Subcutaneous abdominal adipose tissue (tissue), 5 donors: ENCODE data around the gene ZNF467.

Experiments used
- H3K27ac ChIP-seq: one replicate; pipeline ENCODE4 v1.7.0; 2013; ENCODE audit warnings: low read depth, mild to moderate bottlenecking, inconsistent platforms, low read length, moderate library complexity
- H3K27me3 ChIP-seq, 5 donors: one replicate each; pipeline ENCODE4 v1.7.0; 2013; ENCODE audit warnings: low read length in 5 of 5, inconsistent platforms in 1 of 5; ENCODE audit not compliant: control insufficient read depth in 5 of 5, insufficient read depth in 4 of 5
- H3K36me3 ChIP-seq, 5 donors: one replicate each; pipeline ENCODE4 v1.7.0; 2013; ENCODE audit warnings: low read length in 5 of 5; ENCODE audit not compliant: control insufficient read depth in 5 of 5, insufficient read depth in 5 of 5
- H3K4me1 ChIP-seq, 5 donors: one replicate each; pipeline ENCODE4 v1.7.0; 2013; ENCODE audit warnings: low read length in 5 of 5, mild to moderate bottlenecking in 3 of 5, moderate library complexity in 1 of 5; ENCODE audit not compliant: control insufficient read depth in 5 of 5, insufficient read depth in 5 of 5
- H3K4me3 ChIP-seq, 5 donors: one replicate each; pipeline ENCODE4 v1.7.0; 2013; ENCODE audit warnings: low read length in 5 of 5, low read depth in 1 of 5
- H3K9ac ChIP-seq, 5 donors: one replicate each; pipeline ENCODE4 v1.7.0; 2013; ENCODE audit warnings: low read length in 5 of 5, mild to moderate bottlenecking in 4 of 5, moderate library complexity in 3 of 5
- H3K9me3 ChIP-seq, 5 donors: one replicate each; pipeline ENCODE4 v1.7.0; 2013; ENCODE audit warnings: low read length in 5 of 5; ENCODE audit not compliant: control insufficient read depth in 5 of 5
- donor health status: healthy.
- donor health status: healthy.
- donor health status: healthy.
- donor health status: healthy.
- donor health status: healthy.

The ZNF467 gene

GRCh38 chr7:149722356-149722957 is 50.9 kb downstream of the ZNF467 start:
- no peak overlapping the region for H3K9ac ChIP-seq
- H3K27ac ChIP-seq = no peak overlapping the region
- no peaks in the 10 kb centered on the region for H3K9me3 ChIP-seq
- peaks cover 3 to 33% (median 7%) of the 10 kb centered on the region in 5 donors for H3K4me1 ChIP-seq
- H3K27me3 ChIP-seq = no peaks in the 10 kb centered on the region
- H3K4me3 ChIP-seq = no peak overlapping the region
- peaks cover 0 to 70% (median 57%) of the 10 kb centered on the region in 5 donors for H3K36me3 ChIP-seq

DNA sequence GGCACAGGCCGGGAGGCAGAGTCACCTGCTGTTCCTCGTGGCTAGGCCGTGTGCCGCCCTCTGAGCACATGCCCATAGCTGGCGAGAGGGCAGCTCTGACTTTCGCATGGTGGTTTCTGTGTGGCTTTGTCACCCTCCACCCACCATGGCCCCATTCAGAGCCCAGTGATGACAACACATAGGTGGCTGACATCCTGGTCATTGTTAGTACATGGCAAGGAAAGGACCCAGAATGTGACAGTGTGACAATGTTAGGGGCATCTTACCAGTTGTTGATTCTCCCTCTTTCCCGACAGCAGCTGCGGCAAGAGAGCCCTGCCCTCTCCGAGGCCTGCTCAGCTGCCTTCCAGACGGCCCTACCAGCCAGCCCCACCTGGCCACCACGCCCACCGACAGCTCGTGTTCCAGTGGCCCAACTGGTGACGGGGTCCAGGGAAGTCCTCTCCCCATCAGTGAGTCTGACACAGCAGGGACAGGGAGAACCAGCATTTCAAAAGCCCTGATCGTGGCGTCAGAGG is 52.2 kb downstream of the ZNF467 start:
- H3K27me3 ChIP-seq = no peaks in the 10 kb centered on the region
- H3K9ac ChIP-seq = no peak overlapping the region
- H3K9me3 ChIP-seq = no peaks in the 10 kb centered on the region
- H3K4me1 ChIP-seq = peaks cover 3 to 28% (median 7%) of the 10 kb centered on the region in 5 donors
- H3K27ac ChIP-seq = no peak overlapping the region
- no peak overlapping the region for H3K4me3 ChIP-seq
- peaks cover 0 to 60% (median 48%) of the 10 kb centered on the region in 5 donors for H3K36me3 ChIP-seq

DNA sequence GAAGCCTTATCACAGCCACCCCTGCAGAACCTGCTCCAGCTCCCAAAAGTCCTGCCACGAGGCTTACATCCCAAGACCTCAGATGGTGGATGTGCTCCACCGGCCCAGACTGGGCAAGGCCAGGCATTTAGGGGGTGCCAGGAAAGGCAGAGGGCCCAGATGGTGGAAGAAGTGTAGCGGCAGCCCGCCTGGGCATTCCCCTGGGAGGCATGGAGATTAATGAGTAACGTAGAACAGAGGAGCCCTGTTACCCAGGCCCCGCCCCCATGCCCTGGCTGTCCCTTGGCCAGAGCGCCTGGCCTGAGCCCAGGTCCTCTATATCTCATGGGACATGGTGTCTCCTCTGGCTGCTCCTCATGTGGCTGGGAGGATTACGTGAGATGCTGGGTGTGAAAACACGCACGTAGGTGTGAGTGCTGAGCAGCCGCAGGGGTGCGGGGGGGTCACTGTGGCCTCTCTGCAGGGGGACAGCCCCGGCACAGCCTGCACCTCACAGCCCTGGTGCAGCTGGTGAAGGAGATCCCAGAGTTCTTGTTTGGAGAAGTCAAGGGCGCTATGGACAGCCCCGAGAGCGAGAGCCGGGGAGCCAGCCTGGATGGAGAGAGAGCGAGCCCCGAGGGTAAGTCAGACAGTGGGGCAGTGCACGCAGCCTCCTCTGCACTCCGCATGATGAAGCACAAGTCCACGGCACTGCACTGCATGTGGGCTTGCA is 52.9 kb downstream of the ZNF467 start:
- no peak overlapping the region for H3K9ac ChIP-seq
- H3K27ac ChIP-seq = no peak overlapping the region
- H3K4me3 ChIP-seq = no peak overlapping the region
- no peaks in the 10 kb centered on the region for H3K27me3 ChIP-seq
- no peaks in the 10 kb centered on the region for H3K9me3 ChIP-seq
- peaks cover 3 to 31% (median 13%) of the 10 kb centered on the region in 5 donors for H3K4me1 ChIP-seq
- H3K36me3 ChIP-seq = peaks cover 0 to 56% (median 42%) of the 10 kb centered on the region in 5 donors

GRCh38 chr7:149719912-149720335 is 53.5 kb downstream of the ZNF467 start:
- Histone ChIP-seq H3K27me3 (no peaks in the 10 kb centered on the region), H3K9me3 (no peaks in the 10 kb centered on the region), H3K36me3 (peaks cover 0 to 50% (median 38%) of the 10 kb centered on the region in 5 donors), H3K9ac (no peak overlapping the region), H3K4me3 (no peak overlapping the region), H3K27ac (no peak overlapping the region), H3K4me1 (peaks cover 6 to 34% (median 19%) of the 10 kb centered on the region in 5 donors)

DNA sequence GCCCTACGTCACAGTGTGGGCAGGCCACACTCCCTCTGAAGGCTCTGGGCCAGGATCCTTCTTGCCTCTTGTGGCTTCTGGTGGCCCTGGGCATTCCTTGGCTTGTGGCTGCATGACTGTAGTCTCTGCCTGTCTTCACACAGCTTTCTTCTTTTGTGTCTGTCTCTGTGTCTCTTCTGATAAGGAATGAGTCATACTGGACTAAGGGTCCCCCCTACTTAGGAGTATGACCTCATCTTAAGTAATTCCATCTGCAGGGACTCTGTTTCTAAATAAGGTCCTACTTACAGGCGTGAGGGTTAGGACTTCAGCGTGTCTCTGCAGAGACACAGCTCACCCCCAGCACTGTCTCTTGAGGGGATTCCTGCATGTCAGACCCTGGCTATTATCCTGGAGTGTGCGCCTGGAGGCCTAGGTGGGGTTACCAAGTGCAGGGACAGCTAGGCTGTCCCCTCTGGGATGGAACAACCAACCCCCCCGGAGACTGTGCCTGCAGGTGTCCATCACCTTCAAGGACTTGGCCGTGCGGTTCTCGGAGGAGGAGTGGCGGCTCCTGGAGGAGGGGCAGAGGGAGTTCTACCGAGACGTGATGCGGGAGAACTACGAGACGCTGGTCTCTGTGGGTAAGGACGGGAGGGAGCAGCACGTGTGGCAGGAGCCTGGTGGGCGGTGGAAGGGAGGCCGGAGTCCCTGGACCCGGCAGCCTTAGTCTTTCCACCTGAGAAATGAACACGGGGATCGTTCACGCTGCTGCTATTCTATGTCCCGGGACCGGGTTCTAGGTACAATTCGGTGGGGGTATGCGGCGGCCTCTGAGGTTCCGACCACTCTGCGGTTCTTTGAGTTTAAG is 54.1 kb downstream of the ZNF467 start:
- Histone ChIP-seq H3K4me3 (no peak overlapping the region), H3K9ac (no peak overlapping the region), H3K4me1 (peaks cover 6 to 29% (median 20%) of the 10 kb centered on the region in 5 donors), H3K27ac (no peak overlapping the region), H3K27me3 (no peaks in the 10 kb centered on the region), H3K9me3 (no peaks in the 10 kb centered on the region), H3K36me3 (peaks cover 0 to 43% (median 36%) of the 10 kb centered on the region in 5 donors)

DNA sequence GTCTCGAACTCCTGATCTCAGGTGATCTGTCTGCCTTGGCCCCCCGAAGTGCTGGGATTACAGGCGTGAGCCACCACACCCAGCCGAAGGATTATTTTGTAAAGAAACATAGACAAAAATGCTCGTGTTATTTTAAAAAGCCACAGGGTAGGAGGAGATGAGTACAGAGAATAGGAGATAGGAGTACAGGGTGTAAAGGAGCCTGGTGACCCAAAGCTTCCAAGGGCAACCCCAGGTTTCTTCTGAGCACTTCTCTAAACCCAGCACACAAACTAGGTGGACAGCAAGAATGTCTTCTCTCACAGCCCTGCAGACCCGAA is 54.7 kb downstream of the ZNF467 start:
- Histone ChIP-seq H3K27ac (no peak overlapping the region), H3K36me3 (peaks cover 0 to 38% (median 30%) of the 10 kb centered on the region in 5 donors), H3K4me3 (no peak overlapping the region), H3K9me3 (no peaks in the 10 kb centered on the region), H3K9ac (no peak overlapping the region), H3K27me3 (no peaks in the 10 kb centered on the region), H3K4me1 (peaks cover 6 to 34% (median 26%) of the 10 kb centered on the region in 5 donors)

- peaks cover 6 to 30% (median 28%) of the 10 kb centered on the region in 5 donors for H3K4me1 ChIP-seq
- no peak overlapping the region for H3K9ac ChIP-seq
- H3K4me3 ChIP-seq = no peak overlapping the region
- H3K36me3 ChIP-seq = peaks cover 0 to 26% (median 18%) of the 10 kb centered on the region in 5 donors
- no peak overlapping the region for H3K27ac ChIP-seq
- no peaks in the 10 kb centered on the region for H3K27me3 ChIP-seq
- H3K9me3 ChIP-seq = no peaks in the 10 kb centered on the region
Observed at GRCh38 chr7:149717481-149717880, 55.9 kb downstream of the ZNF467 start.

GRCh38 chr7:149716932-149717307 is 56.5 kb downstream of the ZNF467 start:
- no peak overlapping the region for H3K27ac ChIP-seq
- no peak overlapping the region for H3K9ac ChIP-seq
- peaks cover 6 to 30% (median 28%) of the 10 kb centered on the region in 5 donors for H3K4me1 ChIP-seq

GRCh38 chr7:149716007-149716931 is 57.1 kb downstream of the ZNF467 start:
- H3K27ac ChIP-seq = no peak overlapping the region
- H3K27me3 ChIP-seq = no peaks in the 10 kb centered on the region
- H3K4me3 ChIP-seq = peak overlapping the region in 1 of 5 donors; percentile 73
- peaks cover 0 to 15% (median 7%) of the 10 kb centered on the region in 5 donors for H3K36me3 ChIP-seq
- peak overlapping the region in 1 of 5 donors; percentile 26 for H3K9ac ChIP-seq
- peaks cover 0 to 6% (median 4%) of the 10 kb centered on the region in 5 donors for H3K9me3 ChIP-seq
- peaks cover 6 to 30% (median 28%) of the 10 kb centered on the region in 5 donors for H3K4me1 ChIP-seq

More at GRCh38 chr7:149716932-149717307, 56.5 kb downstream of the ZNF467 start:
- Histone ChIP-seq H3K27me3 (no peaks in the 10 kb centered on the region), H3K9me3 (peaks cover 0 to 2% (median 0%) of the 10 kb centered on the region in 5 donors), H3K36me3 (peaks cover 0 to 21% (median 13%) of the 10 kb centered on the region in 5 donors), H3K4me3 (no peak overlapping the region)
